ENCODE results near the gene RPL5.

Gene RPL5

GRCh38 chr1:92820551-92820950 lies 11.3 kb upstream of the RPL5 start:
- DNase-seq = no peak

DNA sequence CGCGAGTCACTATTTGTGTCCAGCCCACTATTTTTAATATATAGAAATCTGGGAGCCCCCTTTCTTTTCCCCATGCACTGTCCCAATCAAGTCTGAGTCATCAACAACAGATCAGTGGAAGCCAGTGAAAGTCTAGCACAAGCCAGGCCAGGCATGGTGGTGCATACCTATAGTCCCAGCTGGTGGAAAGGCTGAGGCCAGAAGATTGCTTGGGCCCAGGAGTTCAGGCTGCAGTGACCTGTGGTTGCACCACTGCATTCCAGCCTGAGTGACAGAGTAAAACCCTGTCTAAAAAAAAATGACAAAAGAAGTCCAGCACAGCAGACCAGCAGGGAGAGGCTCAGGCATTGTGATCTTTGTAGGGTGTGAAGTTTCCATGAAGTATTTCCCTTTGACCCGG lies 9.0 kb upstream of the RPL5 start:
- DNase-seq = no peak

GRCh38 chr1:92826792-92827191 lies 5.0 kb upstream of the RPL5 start:
- DNase-seq = no peak

- DNase-seq = no peak
Measured at GRCh38 chr1:92831368-92831761, 475 bp upstream of the RPL5 start.

GRCh38 chr1:92832537-92833114 lies 786 bp downstream of the RPL5 start:
- DNase-seq = no peak

DNA sequence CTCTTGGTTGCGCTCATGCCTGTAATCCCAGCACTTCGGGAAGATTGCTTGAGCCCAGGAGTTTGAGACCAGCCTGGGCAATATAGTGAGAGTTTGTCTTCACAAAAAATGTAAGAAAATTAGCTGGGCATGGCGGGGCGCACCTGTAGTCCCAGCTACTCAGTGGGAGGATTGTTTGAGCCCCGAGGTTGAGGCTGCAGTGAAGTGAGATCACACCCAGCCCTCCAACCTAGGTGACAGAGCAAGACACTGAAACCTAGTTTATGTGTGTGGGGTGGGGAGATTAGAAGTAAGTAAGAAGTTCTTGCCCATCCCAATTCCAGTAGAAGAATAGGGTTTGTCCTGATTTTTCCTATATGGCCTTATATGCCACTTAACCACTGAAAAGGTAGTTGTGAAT lies 2.0 kb downstream of the RPL5 start:
- DNase-seq = no peak

GRCh38 chr1:92834617-92835016 lies 2.8 kb downstream of the RPL5 start:
- no peak for DNase-seq

GRCh38 chr1:92837062-92837461 lies 5.2 kb downstream of the RPL5 start:
- no peak for DNase-seq

- DNase-seq = no peak
Measured at GRCh38 chr1:92838519-92838918, 6.7 kb downstream of the RPL5 start.

- no peak for DNase-seq
Measured at GRCh38 chr1:92839442-92839841, 7.6 kb downstream of the RPL5 start.

- no peak for DNase-seq
Measured at GRCh38 chr1:92840600-92840999, 8.8 kb downstream of the RPL5 start.

DNA sequence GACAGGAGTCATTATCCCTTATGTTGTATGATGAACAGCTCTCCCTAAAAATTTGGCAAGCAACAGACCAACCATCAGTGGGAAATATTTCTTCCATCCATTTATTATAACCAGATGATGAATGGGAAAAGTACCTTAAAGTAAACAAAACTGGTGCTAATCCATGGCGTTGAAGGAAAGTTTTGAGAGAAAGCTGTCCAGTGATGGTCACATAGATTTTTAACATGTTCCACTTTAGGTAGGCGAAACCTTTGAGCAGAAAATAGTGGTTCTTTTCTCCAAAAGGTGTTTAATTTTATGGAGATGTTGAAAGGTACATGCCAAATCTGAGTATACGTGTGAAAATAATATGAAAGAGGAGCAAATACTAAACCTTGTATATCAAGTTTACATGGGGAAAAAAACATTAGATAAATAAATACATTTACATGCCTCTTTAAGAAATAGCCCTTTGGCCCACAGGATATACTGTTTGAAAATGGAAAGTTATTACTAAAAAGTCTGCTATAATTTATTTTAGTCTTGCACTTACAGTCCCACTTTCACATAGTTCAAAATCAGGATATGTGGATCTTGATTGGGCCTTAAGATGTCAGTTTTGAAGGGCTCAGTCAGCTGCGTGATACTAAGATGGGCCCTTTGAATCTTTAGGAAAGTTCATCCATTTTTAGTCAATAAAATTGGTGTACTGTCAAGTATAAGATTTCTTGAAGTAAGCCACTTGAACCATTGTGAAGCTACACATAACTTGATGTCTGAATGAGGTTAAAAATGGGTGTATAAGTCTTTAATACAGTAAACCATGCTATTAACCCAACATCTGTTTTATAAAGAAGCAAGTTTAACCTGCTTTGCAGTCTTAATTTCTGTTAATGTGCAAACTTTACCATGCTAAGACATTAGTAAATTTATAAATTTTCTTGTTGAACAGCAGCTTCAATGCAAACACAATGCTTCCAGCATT lies 10.5 kb downstream of the RPL5 start:
- DNase-seq = no peak

GRCh38 chr1:92843046-92843423 lies 11.2 kb downstream of the RPL5 start:
- no peak for DNase-seq

GRCh38 chr1:92843429-92844352 lies 11.9 kb downstream of the RPL5 start:
- no peak for DNase-seq

DNA sequence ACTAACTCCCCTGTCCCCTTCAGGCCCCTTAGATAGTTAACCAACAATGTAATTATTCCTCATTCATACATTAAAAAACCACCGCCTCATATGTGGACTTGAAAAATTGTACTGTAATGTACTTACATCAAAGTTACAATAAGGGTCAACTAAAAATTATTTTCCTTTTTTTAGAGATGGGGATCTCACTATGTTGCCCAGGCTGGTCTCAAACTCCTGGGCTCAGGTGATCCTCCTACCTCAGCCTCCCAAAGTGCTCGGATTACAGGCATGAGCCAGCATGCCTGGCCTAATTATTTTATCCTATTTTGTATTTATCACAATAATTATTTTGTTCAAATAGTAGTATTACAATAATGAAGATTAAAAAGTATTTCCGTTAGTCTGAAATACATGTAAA lies 12.6 kb downstream of the RPL5 start:
- DNase-seq = no peak

DNA sequence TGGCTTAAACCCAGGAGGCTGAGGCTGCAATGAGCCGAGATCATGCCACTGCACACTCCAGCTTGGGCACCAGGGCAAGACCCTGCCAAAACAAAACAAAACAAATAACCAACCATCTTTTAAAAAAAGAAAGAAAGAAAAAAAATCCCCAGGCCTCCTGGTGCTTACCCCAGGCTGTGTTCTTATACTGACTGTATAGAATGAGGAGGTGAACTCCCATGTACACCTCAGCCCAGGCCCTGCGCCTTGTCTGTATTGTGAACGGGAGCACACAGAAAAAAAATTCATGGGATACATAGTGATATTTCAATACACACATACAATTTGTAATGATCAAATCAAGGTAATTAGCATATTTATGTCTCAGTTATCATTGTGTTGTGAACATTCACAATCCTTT lies 14.1 kb downstream of the RPL5 start:
- DNase-seq = no peak

DNA sequence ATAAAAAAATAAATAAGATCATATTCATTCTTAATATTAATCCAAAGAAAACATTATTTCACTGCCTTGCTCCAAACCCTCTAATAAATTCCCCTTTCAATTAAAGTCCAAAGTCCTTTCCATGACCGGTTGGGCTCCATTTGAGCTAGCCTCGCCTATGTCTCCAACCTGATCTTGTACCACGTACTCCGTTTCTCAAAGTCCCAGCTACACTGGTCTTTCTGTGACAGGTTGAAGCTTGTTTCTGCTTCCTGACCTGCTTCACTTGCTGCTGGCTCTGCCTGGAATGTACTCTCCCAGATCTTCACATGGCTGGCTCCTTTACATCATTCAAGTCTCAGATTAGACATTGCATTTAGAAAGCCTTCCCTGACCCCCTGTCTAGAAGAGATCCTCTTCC lies 16.4 kb downstream of the RPL5 start:
- no peak for DNase-seq

- no peak for DNase-seq
Measured at GRCh38 chr1:92850019-92850418, 18.2 kb downstream of the RPL5 start.

- DNase-seq = peak; percentile 4
Measured at GRCh38 chr1:92851729-92852128, 19.9 kb downstream of the RPL5 start.

- DNase-seq = no peak
Measured at GRCh38 chr1:92853299-92853698, 21.5 kb downstream of the RPL5 start.

- no peak for DNase-seq
Measured at GRCh38 chr1:92854101-92854785, 22.4 kb downstream of the RPL5 start.

- DNase-seq = no peak
Measured at GRCh38 chr1:92855236-92855635, 23.4 kb downstream of the RPL5 start.

DNA sequence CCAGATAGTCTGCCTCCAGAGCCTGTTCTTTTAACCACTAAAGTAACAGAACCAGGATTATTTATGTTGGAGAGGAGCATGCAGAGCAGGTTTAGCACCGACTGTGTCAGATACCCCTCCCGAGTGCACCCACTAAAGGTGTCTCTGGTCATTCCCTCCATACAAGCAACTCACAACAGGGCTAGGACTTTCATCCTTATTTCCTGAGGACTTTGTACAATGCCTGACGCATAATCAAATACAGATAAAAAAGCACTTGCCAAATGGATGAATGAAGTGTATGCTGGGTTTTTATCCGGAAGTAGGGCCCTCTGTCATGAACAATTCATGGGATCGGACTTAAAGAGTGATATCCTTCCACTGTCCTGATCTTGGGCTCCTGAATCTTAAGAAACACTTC lies 26.0 kb downstream of the RPL5 start:
- no peak for DNase-seq

Data from NCI-H510A (cell line).